Left hindlimb (tissue), 1 donor: ENCODE data around the gene BTBD2.

Experiments
- DNase-seq: peaks from one replicate; pipeline ENCODE4 v3.0.0-alpha.2; 2018

Gene BTBD2

DNA sequence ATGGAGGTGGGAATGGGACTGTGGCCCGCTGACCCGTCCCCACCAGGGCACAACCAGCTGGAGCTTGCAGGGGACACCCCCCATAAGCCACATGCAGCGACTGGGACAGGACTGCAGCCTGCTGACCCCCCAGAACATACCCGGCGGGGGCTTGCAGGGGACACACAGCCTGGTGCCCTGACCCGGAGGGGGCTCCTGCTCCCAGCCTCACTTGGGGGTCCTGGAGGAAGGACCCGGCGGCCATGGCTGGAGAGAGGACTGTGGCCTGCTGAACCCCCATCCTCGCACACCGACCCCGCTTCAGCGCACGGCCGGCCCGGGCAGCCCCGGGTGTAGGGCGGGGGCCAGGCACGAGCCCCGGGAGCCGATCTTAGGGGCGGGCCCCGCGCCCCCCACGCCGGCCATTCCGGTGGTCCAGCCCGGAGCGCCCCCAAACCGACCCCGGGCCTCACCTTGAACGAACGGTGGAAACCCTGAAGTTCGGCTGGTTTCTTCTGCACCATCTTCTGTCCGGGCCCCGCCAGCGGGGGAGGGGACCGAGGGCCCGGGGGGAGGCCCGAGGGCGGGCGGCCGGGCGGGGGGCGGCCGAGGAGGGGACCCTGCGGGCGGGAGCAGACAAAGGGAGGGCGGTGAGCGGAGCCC, 35.0 kb upstream of the BTBD2 start:
- no peak for DNase-seq

DNA sequence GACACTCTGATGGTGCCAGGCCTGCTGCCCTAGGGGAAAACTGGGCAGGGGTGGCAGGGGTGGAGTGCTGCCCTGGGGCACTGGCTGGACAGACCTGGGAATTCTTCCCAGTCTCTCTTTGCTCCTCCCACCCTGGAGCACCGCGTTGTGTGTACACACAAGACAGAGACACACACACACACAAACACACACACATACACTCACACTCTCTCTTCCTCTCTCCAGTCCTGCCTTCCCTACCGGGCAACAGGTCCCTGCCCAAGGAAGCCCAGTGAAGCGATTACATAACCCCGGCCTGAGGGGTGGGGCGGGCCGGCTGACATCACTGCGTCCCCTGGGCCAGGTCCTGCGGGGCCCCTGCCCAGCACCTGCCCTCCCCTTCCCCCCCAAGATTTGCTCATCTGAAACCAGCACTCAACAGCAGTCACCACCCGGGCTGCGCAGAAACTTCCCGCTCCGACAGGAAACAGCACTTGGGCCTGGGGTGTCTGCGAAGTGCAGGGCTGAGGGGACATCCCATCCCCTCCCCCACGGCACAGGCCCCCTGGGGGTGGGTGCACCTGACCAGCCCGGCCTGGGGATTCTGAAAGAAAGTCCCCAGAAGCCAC, 34.3 kb upstream of the BTBD2 start:
- peak; percentile 75 for DNase-seq

DNA sequence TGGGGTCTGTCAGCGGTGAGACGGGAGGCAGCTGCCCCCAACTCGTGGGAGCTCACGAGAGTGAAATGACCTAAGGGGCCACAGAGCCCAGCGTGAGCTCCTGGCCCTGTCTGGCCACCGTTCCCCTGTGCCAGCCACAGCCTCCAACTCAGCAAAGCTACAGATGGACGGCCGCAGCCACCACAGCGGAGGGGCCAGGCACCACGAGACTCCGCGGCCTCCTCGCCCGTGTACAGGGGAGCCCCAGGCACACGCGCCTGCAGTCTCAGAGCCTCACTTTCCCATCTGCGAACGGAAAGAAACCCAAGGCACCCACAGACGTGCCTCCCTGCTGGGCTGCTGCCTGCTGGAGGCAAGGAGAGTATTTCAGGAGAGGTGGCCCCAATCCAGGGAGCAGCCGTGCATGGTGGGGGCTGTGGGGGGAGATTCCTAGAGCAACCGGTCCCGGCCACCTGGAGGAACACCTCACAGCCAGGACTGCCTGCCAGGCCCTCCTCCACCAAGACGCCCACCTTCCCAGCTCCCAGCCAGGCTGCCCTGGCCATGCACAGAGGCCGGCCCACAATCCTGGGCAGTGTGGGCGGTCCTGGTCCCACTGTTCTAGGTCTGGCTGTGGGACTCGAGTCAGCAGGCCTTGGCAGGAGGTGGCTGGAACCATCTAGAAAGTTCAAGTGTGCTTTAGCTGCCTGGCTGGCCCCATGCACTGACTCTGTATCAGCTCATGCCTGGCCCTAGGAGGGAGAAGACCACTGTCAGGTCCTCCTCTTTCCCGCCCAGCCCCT, 33.6 kb upstream of the BTBD2 start:
- DNase-seq: peak; percentile 40

DNA sequence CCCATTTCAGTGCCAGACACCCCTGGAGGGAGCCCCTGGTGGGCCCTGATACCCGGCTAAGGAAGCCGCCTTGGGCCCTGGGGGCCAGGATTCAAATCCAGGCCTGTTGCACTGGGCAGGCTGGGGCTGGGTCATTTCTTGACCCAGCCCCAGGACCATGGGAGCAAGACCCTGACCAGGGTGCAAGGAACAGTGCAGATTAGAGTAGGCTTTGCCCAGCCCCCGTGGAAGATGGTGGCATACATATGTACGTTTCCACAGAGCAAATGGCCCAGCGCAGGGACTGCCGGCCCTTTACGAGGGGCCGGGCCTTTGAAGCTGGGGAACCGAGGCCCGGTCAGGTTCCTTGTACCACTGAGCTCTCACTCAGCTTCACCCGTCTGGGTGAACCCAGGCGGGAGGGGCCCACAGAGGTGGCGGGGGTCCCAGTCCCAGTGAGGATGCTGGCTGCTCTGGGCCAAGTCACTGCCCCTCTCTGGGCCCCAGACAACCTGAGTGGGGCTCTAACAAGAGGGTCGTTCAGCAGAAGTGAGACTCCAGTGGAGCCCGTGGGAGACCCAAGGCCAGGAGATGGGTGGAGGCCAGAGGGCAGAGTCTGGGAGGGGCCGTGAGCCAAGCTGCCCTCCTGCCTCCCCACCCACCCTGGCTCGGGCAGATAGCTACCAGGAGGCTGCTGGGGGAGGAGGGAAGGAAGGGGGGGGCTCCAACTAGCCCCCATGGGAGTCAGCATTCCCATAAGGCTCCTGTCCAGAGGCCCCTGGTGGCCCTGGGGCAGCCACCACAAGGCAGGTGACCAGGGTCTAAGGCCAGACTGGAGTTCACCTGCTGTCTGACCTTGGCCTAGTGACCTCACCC, 32.8 kb upstream of the BTBD2 start:
- DNase-seq: no peak

DNA sequence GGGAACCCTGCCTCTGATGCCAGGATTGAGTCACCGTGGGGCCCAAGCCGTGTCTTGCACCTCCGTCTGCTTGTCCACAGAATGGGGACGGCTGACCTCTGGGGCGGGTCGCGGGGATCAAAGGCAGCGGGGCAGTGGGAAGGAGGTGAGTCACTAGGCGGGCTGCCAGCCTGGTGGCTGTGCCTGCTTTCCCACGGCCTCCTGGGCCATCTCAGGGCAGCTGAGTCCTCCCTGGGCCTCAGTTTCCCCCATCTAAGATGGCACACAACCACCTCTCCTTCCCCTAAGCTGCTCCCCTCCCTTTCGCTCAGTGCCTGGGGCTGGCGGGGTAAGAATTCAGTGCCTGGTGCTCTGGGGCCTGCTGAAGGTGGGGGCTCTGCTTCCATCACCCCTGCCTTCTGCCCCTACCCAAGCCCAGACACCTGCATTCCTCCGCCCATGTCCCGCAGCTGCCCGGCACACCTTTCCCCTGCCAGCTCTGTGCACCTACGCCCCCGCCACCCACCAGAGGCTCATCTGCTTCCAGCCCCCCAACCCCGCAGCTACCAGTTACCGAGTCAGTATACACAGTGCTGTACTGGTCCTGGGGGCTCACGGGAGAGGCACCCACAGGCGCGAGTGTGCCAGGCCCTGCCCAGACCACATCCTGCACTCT, 32.1 kb upstream of the BTBD2 start:
- peak; percentile 33 for DNase-seq

DNA sequence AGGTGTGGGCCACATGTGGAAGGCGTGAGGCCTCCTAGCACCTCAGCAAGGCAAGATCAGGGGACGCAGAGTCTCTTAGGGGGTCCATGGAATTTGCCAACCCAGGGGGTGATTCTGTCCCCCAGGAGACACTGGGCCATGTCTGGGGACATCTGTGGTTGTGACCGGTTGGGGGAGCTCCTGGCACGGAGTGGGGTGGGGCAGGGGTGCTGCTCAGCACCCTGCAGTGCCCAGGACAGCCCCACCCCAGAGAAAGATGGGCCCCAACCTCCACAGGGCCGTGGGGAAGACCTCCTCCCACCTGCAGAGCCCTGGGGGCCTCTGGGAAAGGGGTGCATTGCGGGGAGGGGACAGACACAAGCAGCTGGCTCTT, 31.5 kb upstream of the BTBD2 start:
- no peak for DNase-seq

DNA sequence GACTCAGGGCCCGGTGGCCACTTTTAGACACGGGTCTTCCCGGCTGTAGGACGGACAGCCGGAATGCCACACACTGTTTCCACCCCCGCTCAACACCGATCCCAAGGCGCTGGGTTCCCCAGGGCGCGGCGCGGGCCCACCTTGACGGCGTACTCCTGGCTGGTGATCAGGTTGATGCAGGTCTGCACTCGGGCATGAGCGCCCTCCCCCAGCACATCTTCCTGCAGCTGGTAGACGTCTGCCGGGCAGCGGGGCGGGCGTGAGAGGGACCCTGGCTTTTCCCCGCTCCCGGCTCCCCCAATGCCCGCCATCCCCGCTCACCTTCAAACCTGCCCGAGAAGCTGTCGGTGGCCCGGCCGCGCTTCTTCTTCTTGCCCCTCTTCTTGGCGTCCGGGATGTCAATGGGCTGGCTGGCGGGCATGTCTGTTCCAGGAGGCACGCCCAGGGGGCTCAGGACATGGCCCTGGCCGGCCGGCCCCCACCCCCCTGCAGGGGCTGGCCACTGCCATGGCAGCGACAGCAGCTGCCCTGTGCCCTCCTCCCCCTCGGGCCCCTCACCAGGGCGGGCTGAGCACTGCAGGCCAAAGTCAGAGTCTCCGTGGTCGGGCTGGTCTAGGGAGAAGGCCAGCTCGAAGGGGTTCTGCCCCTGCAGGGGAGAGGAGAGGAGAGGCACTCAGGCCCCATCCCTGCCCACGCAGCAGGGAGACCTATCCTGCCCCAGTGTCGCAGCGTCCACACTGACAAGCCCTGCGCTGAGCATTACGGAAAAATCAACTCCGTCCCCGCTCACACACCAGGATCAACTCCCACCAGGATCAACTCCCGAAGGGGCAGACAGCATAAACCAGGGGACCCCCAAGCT, 30.8 kb upstream of the BTBD2 start:
- no peak for DNase-seq

DNA sequence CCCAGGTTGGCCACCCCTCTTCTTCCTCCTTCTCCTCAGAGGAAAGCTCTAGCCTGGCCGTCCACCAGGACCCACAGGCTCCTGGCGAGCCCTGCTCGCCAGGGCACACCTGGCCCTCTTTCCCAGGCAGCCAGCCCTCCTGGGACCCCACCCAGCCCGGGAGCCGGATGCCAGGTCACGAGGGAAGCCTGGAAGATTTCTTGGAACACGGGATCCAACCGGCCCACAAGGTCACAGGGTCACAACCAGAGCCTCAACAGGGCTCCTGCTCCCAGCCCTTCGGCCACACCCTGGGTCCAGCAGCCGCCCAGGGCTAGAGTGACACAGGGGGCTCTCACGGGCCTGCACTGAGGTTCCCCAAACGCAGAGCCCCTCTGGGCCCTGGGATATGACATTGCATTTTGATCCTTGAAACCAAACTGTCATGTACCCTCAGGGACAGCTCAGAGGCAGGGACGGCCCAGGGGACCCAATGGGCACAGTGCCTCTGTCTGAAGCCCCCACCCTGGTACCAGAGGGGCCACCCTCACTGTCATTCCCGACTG, 30.1 kb upstream of the BTBD2 start:
- DNase-seq: no peak

DNA sequence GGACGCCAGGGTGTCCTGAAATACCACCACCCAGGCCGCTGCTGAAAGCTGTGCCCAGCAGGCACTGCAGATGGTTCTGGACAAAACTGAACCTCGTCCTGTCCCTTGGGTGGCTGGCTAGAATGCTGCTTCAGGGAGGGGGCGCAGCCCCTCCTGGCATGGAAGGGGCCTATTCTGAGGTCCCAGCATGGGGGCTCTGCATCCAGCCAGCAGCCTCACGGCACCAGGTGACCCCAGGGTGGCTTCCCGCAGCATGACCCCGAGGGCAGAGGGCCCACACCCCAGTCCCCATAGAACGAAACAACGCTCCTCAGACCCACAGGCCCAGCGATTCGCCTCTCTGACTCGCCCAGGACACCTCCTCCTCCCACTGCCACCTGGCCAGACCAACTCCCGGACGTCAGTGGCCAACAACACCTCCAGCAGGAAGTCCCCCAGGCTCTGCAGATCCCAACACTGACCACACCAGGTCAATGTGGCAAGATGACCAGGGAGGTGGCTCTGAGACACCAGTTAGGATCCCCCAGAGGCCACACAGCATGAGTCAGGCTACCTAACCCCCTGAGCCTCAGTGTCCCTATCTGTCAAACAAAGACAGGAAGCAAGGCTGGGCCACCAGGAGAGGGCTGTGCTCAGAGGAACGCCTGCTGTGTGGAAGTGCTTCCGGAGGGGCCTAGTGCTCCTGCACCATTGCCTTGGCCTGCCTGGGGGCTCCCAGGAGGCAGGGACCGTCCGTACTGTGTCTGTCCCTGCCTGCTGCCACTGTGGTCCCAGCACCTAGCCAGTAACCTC, 29.4 kb upstream of the BTBD2 start:
- peak; percentile 13 for DNase-seq

DNA sequence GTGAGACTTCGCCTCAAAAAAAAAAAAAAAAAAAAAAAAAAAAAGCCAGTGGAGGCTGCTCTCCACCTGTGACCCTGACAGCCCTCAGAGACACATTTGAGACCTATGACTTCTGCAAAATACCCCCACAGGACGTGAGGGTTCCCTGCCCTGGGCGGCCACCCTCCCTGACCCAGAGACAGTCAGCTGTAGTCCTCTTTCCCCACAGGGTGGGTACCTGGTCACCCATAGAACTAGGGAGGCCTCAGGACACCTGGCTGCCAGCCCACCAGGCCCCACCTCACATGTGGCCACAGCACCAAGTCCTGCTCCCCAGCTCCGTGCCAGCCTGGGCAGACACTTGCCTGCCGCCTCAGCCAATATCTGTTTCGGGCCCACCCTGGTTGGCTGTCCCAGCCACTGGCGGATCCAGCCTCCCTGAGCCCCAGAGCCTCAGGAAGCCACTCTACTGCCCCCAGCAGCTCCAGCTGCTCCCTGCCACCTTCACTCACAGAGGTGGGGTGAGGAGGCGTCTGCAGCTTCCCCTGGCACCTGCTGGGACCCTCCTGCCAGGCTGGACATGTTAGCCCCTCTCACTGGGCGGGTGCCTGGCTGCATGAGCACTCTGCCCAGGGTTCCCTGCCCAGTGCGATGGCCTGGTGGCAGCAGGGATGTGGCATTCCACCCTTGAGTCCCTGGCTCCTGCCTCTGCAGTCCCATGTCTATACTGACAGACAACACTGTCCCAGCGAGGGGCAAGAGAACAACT, 28.6 kb upstream of the BTBD2 start:
- peak; percentile 30 for DNase-seq

DNA sequence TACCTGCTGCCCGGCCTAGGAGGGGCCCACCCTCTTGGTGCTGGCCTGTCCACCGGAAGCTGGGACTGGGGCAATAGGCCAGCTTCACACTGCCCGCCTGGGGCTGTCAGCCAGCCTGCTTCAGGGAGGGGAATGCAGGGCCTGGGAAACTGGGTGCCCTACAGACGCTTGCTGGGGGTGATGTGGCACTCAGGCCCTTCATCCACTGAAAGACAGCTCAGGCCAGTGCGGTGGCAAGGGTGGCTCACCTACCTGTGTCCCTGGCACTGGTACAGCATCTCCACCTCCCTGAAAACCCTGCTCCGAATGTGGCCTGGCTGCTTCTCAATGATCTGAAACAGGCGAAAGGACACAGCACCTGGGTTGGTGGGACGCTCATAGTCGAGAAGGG, 27.7 kb upstream of the BTBD2 start:
- DNase-seq: peak; percentile 37

DNA sequence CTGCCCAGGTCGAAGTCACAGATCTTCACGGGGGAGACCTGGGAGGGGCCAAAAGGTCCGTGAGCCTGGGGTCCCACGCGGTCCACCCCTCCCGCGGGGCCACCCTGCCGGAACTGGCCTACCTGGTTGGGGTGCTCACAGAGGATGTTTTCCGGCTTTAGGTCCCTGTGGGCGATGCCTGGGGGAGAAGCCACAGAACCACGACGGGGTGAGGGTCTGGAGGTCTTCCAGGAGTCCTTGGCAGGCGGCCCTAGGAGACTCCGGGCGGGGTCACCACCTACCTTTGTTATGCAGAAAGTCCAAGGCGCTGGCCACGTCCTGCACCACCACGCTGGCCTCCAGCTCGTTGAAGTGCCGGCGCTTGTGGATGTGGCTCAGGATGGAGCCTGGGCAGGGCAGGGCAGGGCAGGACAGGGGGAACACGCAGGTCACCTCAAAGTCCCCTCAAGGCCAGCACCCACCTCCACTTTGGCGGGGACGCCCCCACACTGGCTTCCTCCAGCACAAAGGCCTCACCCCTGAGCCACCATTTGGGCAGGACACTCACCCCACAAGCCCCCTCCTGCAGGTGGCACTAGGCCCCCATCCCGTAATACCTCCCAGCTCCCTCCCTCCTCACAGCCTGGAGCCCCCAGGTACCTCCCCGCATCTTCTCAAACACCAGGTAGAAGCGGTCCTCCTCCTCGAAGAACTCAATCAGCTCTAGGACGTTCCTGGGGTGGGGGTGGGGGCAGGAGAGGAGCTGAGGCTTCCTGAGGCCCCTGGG, 27.2 kb upstream of the BTBD2 start:
- DNase-seq: no peak

DNA sequence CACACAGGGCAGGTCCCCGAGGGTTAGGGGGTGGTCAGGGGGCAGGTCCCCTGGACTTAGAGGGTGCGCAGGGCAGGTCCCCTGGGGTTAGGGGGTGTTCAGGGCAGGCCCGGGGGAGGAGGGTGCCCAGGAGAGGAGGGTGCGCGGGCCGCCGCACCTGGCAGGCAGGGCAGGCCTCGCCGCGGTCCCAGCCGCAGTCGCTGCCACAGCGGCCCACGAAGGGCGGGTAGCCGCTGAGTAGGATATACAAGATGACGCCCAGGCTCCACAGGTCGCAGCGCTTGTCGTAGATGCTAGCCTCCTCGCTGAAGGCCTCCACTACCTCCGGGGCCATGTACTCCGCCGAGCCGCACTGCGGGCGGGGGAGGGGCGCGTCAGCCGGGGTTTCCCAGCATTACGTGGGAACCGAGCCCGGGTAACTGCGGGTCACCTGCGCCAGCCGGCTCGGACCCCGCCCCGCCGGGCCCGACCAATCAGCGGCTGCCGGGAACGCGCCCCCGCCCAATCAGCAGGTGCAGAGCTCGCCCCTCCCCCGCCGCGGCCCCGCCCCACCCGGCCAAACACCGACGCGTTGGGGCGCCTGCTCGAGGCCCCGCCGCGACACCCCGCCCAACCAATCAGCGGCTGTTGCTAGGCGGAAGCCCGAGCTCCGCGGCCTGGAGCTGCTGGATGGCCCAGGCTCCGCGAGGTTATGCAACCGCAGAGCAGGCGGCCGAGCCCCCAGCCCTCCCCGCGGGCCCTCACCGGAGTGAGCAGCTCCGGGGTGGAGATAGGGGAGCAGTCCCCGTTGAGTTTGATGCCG, 26.4 kb upstream of the BTBD2 start:
- peak; percentile 97 for DNase-seq

DNA sequence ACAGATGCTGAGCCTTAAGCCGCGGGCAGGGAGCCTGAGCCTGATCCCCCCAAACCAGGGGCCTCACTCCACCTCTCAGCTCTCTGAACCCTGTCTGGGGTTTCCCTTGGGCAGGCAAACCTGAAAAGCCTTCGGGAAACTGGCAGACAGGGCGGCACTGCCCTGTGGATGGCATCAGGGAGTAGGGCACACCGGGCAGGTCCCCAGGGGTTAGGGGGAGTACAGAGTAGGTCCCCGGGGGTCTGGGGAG, 25.8 kb upstream of the BTBD2 start:
- peak; percentile 48 for DNase-seq

DNA sequence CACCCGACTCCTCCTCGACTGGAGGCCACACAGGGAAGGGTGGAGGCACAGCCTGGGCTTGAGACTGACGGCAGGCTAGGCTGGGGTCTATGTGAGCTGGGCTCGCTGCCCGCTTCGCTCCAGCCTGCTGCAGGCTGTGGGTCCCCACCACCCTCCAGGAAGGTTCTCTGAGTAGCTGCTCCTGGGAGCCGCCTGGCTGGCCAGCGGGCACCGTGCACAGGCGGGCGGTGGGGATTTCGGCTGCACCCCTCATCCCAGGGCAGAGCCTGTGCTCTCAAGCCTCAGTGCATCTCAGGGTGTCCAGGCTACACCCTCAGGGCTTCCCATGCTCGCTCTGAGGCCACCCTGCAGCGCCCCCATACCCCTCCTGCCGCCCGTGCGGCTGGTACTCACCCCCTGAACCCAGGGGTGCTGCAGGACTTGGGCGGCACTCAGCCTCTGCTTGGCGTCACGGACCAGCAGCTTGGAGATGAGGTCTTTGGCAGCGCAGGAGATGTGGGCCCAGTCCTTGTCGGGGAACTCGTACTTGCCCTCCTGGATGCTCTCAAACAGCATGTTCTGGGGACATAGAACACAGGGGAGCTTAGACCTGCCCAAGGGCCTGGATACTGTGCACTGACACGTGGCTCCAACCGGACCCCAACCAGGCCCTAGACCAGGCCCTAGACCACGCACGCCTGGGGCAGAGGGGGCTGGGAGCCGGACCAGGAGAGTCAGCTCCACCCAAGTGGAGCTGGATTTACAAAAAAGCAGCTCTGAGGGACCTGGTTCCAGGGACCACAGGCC, 25.3 kb upstream of the BTBD2 start:
- DNase-seq: no peak

DNA sequence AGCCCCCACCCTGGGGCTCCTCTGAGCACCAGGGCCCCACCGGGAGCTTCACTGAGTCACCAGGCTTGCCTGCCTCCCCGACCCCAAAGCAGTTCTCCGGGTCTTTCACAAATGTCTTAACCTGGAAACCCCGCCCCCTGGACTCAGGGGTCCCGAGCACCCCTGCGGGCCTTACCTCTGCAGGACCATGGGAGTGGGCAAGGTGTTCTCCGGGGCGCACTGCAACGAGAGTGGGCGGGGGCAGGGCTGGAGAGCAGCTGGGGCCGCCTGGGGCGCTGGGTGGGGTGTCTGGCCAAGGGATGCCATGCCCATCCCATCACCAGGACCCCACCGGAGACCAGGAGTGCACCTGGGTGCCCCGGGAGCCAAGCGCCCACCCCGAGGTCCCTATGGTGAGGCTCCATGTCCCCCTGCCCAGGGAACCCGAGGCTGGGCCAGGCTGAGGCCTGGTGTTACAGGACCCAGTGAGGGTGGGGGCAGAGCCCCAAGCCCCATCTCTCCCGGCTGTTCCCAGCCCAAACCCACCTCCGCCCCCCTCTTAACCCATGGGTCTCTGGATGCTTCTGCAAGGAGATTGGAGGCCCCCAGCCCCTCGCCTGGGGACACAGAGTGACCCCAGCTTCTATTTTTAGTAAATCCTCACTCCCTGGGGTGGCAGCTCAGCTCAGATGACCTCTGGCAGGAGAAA, 24.6 kb upstream of the BTBD2 start:
- DNase-seq: peak; percentile 45
